Measurements from ENCODE around the gene DSG2. TPM values are rescaled to one million over a fixed set of nuclear protein-coding genes. Genes with fewer than 3 reads are reported as not detected.

DSG2 gene
- polyA plus RNA-seq, 1 donor from 2014 or later: 0.94 TPM

DNA sequence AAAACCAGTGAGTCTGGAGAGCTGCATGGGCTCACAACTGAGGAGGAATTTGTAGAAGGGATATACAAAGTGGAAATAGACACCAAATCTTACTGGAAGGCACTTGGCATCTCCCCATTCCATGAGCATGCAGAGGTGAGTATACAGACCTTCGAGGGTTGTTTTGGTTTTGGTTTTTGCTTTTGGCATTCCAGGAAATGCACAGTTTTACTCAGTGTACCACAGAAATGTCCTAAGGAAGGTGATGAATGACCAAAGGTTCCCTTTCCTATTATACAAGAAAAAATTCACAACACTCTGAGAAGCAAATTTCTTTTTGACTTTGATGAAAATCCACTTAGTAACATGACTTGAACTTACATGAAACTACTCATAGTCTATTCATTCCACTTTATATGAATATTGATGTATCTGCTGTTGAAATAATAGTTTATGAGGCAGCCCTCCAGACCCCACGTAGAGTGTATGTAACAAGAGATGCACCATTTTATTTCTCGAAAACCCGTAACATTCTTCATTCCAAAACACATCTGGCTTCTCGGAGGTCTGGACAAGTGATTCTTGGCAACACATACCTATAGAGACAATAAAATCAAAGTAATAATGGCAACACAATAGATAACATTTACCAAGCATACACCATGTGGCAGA lies 97.3 kb downstream of the DSG2 start:
- no peaks in the 10 kb centered on the region for H3K79me2 ChIP-seq (replicated peaks; ENCODE audit: insufficient read depth, low read length)
- H3K9me3 ChIP-seq (ENCODE audit: low read length): no peaks in the 10 kb centered on the region
- no peaks in the 10 kb centered on the region for H3F3A ChIP-seq (ENCODE audit: insufficient read depth, low read length, poor library complexity, severe bottlenecking)
- no peak overlapping the region for H2AFZ ChIP-seq (ENCODE audit: low read depth, low read length)
- H3K9me2 ChIP-seq (ENCODE audit: insufficient read depth, low read length): no peaks in the 10 kb centered on the region
- H4K20me1 ChIP-seq (ENCODE audit: insufficient read depth): no peaks in the 10 kb centered on the region
- H3K4me2 ChIP-seq (ENCODE audit: low read length): no peak overlapping the region
- H3K4me3 ChIP-seq (ENCODE audit: low read length): no peak overlapping the region
- H3K27ac ChIP-seq (ENCODE audit: low read length): no peak overlapping the region
- no peak for TF ChIP-seq POLR2AphosphoS5 (IDR thresholded peaks at IDR 0.05)
- no peak for TF ChIP-seq MXI1 (conservative IDR thresholded peaks at IDR 0.05; ENCODE audit: poor library complexity, severe bottlenecking)
- TF ChIP-seq, protein P1, sequence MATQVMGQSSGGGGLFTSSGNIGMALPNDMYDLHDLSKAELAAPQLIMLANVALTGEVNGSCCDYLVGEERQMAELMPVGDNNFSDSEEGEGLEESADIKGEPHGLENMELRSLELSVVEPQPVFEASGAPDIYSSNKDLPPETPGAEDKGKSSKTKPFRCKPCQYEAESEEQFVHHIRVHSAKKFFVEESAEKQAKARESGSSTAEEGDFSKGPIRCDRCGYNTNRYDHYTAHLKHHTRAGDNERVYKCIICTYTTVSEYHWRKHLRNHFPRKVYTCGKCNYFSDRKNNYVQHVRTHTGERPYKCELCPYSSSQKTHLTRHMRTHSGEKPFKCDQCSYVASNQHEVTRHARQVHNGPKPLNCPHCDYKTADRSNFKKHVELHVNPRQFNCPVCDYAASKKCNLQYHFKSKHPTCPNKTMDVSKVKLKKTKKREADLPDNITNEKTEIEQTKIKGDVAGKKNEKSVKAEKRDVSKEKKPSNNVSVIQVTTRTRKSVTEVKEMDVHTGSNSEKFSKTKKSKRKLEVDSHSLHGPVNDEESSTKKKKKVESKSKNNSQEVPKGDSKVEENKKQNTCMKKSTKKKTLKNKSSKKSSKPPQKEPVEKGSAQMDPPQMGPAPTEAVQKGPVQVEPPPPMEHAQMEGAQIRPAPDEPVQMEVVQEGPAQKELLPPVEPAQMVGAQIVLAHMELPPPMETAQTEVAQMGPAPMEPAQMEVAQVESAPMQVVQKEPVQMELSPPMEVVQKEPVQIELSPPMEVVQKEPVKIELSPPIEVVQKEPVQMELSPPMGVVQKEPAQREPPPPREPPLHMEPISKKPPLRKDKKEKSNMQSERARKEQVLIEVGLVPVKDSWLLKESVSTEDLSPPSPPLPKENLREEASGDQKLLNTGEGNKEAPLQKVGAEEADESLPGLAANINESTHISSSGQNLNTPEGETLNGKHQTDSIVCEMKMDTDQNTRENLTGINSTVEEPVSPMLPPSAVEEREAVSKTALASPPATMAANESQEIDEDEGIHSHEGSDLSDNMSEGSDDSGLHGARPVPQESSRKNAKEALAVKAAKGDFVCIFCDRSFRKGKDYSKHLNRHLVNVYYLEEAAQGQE (IDR thresholded peaks at IDR 0.05; ENCODE audit: borderline replicate concordance): no peak
- no peak for TF ChIP-seq RAD21 (conservative IDR thresholded peaks at IDR 0.05)
- no peak for TF ChIP-seq EZH2 (IDR thresholded peaks at IDR 0.05; ENCODE audit: borderline replicate concordance, insufficient read depth, low read length, poor library complexity, severe bottlenecking)
- no peak for TF ChIP-seq TAF1 (IDR thresholded peaks at IDR 0.05; ENCODE audit: low read depth)
- no peak for TF ChIP-seq EP300 (conservative IDR thresholded peaks at IDR 0.05; ENCODE audit: poor library complexity, severe bottlenecking)
- TF ChIP-seq, protein P2, sequence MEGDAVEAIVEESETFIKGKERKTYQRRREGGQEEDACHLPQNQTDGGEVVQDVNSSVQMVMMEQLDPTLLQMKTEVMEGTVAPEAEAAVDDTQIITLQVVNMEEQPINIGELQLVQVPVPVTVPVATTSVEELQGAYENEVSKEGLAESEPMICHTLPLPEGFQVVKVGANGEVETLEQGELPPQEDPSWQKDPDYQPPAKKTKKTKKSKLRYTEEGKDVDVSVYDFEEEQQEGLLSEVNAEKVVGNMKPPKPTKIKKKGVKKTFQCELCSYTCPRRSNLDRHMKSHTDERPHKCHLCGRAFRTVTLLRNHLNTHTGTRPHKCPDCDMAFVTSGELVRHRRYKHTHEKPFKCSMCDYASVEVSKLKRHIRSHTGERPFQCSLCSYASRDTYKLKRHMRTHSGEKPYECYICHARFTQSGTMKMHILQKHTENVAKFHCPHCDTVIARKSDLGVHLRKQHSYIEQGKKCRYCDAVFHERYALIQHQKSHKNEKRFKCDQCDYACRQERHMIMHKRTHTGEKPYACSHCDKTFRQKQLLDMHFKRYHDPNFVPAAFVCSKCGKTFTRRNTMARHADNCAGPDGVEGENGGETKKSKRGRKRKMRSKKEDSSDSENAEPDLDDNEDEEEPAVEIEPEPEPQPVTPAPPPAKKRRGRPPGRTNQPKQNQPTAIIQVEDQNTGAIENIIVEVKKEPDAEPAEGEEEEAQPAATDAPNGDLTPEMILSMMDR (IDR thresholded peaks at IDR 0.05; ENCODE audit: poor library complexity, severe bottlenecking): no peak
- TF ChIP-seq SMC3 (conservative IDR thresholded peaks at IDR 0.05; ENCODE audit: poor library complexity): no peak
- H3K36me3 ChIP-seq (ENCODE audit: insufficient read depth, low read length): no peaks in the 10 kb centered on the region
- H3K9ac ChIP-seq (ENCODE audit: low read length): no peak overlapping the region
- H3K27me3 ChIP-seq (ENCODE audit: insufficient read depth, low read depth, low read length): no peaks in the 10 kb centered on the region

DNA sequence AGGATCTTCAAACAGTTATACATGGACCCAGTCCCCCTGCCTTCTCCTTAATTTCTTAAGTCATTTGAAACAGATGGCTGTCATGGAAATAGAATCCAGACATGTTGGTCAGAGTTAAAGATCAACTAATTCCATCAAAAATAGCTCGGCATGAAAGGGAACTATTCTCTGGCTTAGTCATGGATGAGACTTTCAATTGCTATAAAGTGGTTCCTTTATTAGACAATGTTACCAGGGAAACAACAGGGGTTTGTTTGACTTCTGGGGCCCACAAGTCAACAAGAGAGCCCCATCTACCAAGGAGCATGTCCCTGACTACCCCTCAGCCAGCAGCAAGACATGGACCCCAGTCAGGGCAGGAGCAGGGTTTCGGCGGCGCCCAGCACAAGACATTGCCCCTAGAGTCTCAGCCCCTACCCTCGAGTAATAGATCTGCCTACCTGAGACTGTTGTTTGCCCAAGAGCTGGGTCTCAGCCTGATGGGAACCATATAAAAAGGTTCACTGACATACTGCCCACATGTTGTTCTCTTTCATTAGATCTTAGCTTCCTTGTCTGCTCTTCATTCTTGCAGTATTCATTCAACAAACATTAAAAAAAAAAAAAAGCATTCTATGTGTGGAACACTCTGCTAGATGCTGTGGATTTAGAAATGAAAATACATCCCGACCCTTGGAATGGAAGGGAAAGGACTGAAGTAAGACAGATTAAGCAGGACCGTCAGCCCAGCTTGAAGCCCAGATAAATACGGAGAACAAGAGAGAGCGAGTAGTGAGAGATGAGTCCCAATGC lies 98.3 kb downstream of the DSG2 start:
- H3K9me2 ChIP-seq (ENCODE audit: insufficient read depth, low read length): no peaks in the 10 kb centered on the region
- no peaks in the 10 kb centered on the region for H3K9me3 ChIP-seq (ENCODE audit: low read length)
- no peak overlapping the region for H3K4me3 ChIP-seq (ENCODE audit: low read length)
- no peak overlapping the region for H3K4me2 ChIP-seq (ENCODE audit: low read length)
- no peak for TF ChIP-seq EZH2 (IDR thresholded peaks at IDR 0.05; ENCODE audit: borderline replicate concordance, insufficient read depth, low read length, poor library complexity, severe bottlenecking)
- no peak overlapping the region for H3K27ac ChIP-seq (ENCODE audit: low read length)
- H2AFZ ChIP-seq (ENCODE audit: low read depth, low read length): no peak overlapping the region
- H3K27me3 ChIP-seq (ENCODE audit: insufficient read depth, low read depth, low read length): no peaks in the 10 kb centered on the region
- H3F3A ChIP-seq (ENCODE audit: insufficient read depth, low read length, poor library complexity, severe bottlenecking): no peaks in the 10 kb centered on the region
- H3K36me3 ChIP-seq (ENCODE audit: insufficient read depth, low read length): no peaks in the 10 kb centered on the region
- no peaks in the 10 kb centered on the region for H3K79me2 ChIP-seq (replicated peaks; ENCODE audit: insufficient read depth, low read length)
- H3K9ac ChIP-seq (ENCODE audit: low read length): no peak overlapping the region
- H4K20me1 ChIP-seq (ENCODE audit: insufficient read depth): no peaks in the 10 kb centered on the region
